ENCODE measurements around the gene SYNE2.

- TF ChIP-seq CTCF (IDR thresholded peaks at IDR 0.05; ENCODE audit: poor library complexity, severe bottlenecking) (no peak), EZH2 (IDR thresholded peaks at IDR 0.05; ENCODE audit: borderline replicate concordance, insufficient read depth, low read length, poor library complexity, severe bottlenecking) (no peak), EP300 (conservative IDR thresholded peaks at IDR 0.05; ENCODE audit: poor library complexity, severe bottlenecking) (peak; percentile 97), REST (IDR thresholded peaks at IDR 0.05; ENCODE audit: borderline replicate concordance) (peak; percentile 93), POLR2AphosphoS5 (IDR thresholded peaks at IDR 0.05) (peak; percentile 97), TAF1 (IDR thresholded peaks at IDR 0.05; ENCODE audit: low read depth) (peak; percentile 99), RAD21 (conservative IDR thresholded peaks at IDR 0.05) (peak; percentile 60)
These were observed 344.1 kb downstream of the SYNE2 start for GRCh38 chr14:64196814-64197411.

Measured in neural cell (in vitro differentiated cells).